Measurements from ENCODE around the gene EXOC3L4. TPM values are rescaled to one million over a fixed set of nuclear protein-coding genes. Genes with fewer than 3 reads are reported as not detected.

EXOC3L4 gene
- polyA plus RNA-seq, 1 of the 3 experiments (the other 2 are of a cell fraction): 0.46 TPM

DNA sequence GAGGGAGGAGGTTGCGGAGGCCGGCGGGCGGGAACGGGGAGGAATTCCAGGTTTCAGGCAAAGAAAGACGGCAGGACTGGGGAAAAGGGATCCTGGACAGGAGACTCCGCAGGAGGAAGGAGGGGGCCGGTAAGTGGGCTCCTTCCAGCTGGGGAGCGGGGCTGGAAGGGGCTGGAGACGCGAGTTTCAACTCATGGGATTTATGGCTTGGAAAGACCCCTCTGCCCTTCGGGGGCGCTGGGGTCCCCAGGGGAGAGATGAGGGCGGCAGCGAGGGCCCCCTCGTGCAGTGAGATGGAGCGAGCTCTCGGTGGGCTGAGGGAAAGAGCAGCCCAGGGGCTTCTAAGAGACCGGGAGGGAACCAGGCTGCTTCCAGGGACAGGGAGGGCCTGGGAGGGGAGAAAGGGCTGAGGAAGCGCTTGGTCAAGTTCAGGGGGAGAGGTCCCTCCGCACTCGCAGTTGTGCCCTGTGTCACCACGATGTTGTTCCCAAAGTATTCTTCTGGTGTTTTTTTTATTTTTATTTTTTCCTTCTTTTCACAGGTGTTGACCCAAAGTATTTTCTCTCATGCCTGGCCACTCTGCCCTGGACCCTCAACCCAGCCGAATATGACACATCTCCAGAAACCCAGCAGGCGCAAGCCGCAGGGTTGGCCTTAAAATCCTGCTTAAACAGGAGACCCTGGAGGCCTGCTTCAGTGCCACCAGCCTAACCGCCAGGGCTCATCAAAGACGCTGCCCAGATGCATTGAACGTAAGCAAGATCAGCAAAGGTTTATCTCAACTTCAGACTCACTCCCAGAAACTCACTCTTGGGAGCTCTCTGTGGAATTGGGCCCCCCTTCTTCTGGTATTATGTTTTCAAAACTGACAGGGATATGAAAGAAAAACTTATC, 44.9 kb downstream of the EXOC3L4 start:
- Histone ChIP-seq H3K9me3 (no peaks in the 10 kb centered on the region), H3K79me2 (ENCODE audit: insufficient read depth) (no peaks in the 10 kb centered on the region), H4K20me1 (ENCODE audit: insufficient read depth) (no peaks in the 10 kb centered on the region), H2AFZ (ENCODE audit: low read depth) (no peak overlapping the region), H3K9ac (no peak overlapping the region), H3K27ac (ENCODE audit: low read depth in 2 of 2, low read length in 1 of 2) (no peak overlapping the region), H3K4me1 (ENCODE audit: control insufficient read depth in 1 of 2, insufficient read depth in 2 of 2, low read depth in 1 of 2, low read length in 1 of 2) (peaks cover 12 to 14% of the 10 kb centered on the region in 2 experiments), H3F3A (replicated peaks; ENCODE audit: insufficient read depth) (peaks cover 5% of the 10 kb centered on the region), H3K4me3 (ENCODE audit: low read depth in 2 of 2, low read length in 1 of 2) (no peak overlapping the region), H3K27me3 (ENCODE audit: insufficient read depth) (no peaks in the 10 kb centered on the region), H3K36me3 (replicated peaks in 1 of 2; ENCODE audit: control insufficient read depth in 1 of 2, insufficient read depth in 2 of 2, low read length in 1 of 2) (no peaks in the 10 kb centered on the region), H3K9me2 (no peaks in the 10 kb centered on the region), H3K4me2 (no peak overlapping the region)
- TF ChIP-seq EZH2phosphoT487 (IDR thresholded peaks at IDR 0.05; ENCODE audit: borderline replicate concordance, low read depth): no peak
- TF ChIP-seq EP300 (IDR thresholded peaks at IDR 0.05; ENCODE audit: borderline replicate concordance in 1 of 2, low read depth in 1 of 2, low read length in 1 of 2): no peak
- no peak for TF ChIP-seq SIN3A (IDR thresholded peaks at IDR 0.05; ENCODE audit: borderline replicate concordance, low read depth, low read length)
- TF ChIP-seq, protein P1, sequence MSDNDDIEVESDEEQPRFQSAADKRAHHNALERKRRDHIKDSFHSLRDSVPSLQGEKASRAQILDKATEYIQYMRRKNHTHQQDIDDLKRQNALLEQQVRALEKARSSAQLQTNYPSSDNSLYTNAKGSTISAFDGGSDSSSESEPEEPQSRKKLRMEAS (IDR thresholded peaks at IDR 0.05; ENCODE audit: low read depth): no peak
- TF ChIP-seq FOXM1 (IDR thresholded peaks at IDR 0.05; ENCODE audit: low read depth): no peak
- TF ChIP-seq RAD21 (IDR thresholded peaks at IDR 0.05; ENCODE audit: low read length): no peak
- WGBS (ENCODE audit: low lambda C conversion rate): 93% methylated on average over 29 of the region's 29 CpGs
- DNase-seq: no peak
- ChIA-PET CTCF (interaction anchor here (0.6 to 6.3 kb wide), 6 partner anchors 9 to 225 kb away, joined by 3 to 45 read pairs (median 4); no protein-coding TSS in a partner anchor), POLR2A (no interaction called here)

DNA sequence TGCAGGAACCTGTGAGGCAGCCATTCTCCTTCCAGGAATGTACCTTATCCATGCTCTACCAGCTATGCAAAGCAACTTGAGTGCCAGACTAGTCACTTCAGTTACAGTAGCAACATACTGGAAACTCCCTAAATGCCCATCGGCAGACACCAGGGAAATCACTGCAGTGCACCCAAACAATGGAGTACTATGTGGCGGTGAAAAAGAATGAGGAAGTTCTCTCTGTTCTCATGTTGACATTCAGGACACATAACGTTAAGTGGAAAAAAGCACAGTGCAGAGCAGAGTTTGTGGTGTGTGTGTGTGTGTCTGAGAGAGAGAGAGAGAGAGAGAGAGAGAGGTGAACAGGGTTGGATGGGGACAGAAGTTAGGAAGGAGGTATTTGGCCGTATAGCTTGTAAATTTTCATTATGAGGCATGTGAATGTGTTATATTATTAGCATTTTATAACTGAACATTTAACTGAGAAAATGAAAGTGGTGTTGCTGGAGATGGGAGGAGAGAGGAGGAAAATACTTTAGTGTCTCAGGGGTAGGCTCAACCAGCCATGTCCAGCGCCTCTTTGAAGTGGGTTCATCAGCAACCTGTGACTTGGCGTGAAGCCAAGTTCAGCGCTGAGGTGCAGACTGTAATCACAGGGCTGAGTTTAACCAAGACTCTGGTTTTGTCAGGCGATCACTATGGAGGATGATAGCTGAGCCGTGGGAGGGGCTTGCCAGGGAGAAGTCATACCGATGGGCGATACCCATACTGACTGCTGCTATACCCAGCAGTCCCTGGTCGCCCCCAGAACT, 46.0 kb downstream of the EXOC3L4 start:
- Histone ChIP-seq H3K9me3 (no peaks in the 10 kb centered on the region), H3F3A (replicated peaks; ENCODE audit: insufficient read depth) (peaks cover 6% of the 10 kb centered on the region), H3K27ac (ENCODE audit: low read depth in 2 of 2, low read length in 1 of 2) (no peak overlapping the region), H3K9me2 (no peaks in the 10 kb centered on the region), H3K36me3 (replicated peaks in 1 of 2; ENCODE audit: control insufficient read depth in 1 of 2, insufficient read depth in 2 of 2, low read length in 1 of 2) (no peaks in the 10 kb centered on the region), H3K4me2 (no peak overlapping the region), H3K4me1 (ENCODE audit: control insufficient read depth in 1 of 2, insufficient read depth in 2 of 2, low read depth in 1 of 2, low read length in 1 of 2) (peaks cover 12 to 14% of the 10 kb centered on the region in 2 experiments), H3K9ac (no peak overlapping the region), H2AFZ (ENCODE audit: low read depth) (no peak overlapping the region), H4K20me1 (ENCODE audit: insufficient read depth) (no peaks in the 10 kb centered on the region), H3K79me2 (ENCODE audit: insufficient read depth) (no peaks in the 10 kb centered on the region), H3K4me3 (ENCODE audit: low read depth in 2 of 2, low read length in 1 of 2) (no peak overlapping the region), H3K27me3 (ENCODE audit: insufficient read depth) (no peaks in the 10 kb centered on the region)
- no peak for DNase-seq
- ChIA-PET POLR2A (no interaction called here), CTCF (interaction anchor here (0.6 to 6.3 kb wide), 10 partner anchors 10 to 224 kb away, joined by 3 to 45 read pairs (median 4); no protein-coding TSS in a partner anchor)
- 0 out of 2 replicates have a peak, but pooled peaks have one; percentile 12 for TF ChIP-seq NFIC (IDR thresholded peaks at IDR 0.05; ENCODE audit: borderline replicate concordance)
- no peak for TF ChIP-seq FOXM1 (IDR thresholded peaks at IDR 0.05; ENCODE audit: low read depth)
- 66% methylated on average over 12 of the region's 12 CpGs for WGBS (ENCODE audit: low lambda C conversion rate)

All from SK-N-SH (cell line).